DOHH2 (cell line): ENCODE data around the gene VSNL1.

Experiments
- H3F3A ChIP-seq: fragments of 200-600 bp; sonication (generic), shearing (Covaris generic); 2 replicates; pipeline ENCODE4 v1.6.0; 2016; ENCODE audit warnings: antibody characterized with exemption, mild to moderate bottlenecking; ENCODE audit not compliant: control insufficient read depth, insufficient read depth
- H3K27ac ChIP-seq: fragments of 200-600 bp; sonication (generic); 2 replicates; pipeline ENCODE4 v1.5.1; 2014; ENCODE audit warnings: low read depth, mild to moderate bottlenecking, low read length, moderate library complexity
- H3K27me3 ChIP-seq: fragments of 200-600 bp; sonication (generic); 2 replicates; pipeline ENCODE4 v1.6.1; 2014; ENCODE audit warnings: mild to moderate bottlenecking, low read length, mixed read lengths; ENCODE audit not compliant: control insufficient read depth
- H3K36me3 ChIP-seq: fragments of 200-600 bp; sonication (generic); 2 replicates; pipeline ENCODE4 v1.6.1; 2014; ENCODE audit warnings: mild to moderate bottlenecking, low read length, moderate library complexity, mixed read lengths; ENCODE audit not compliant: control insufficient read depth
- H3K4me1 ChIP-seq: fragments of 200-600 bp; sonication (generic); 2 replicates; pipeline ENCODE4 v1.6.1; 2014; ENCODE audit warnings: mild to moderate bottlenecking, low read length, mixed read lengths; ENCODE audit not compliant: control insufficient read depth
- H3K4me2 ChIP-seq: fragments of 200-600 bp; sonication (generic); 2 replicates; pipeline ENCODE4 v1.6.0; 2014; ENCODE audit warnings: mild to moderate bottlenecking, low read length, moderate library complexity
- H3K4me3 ChIP-seq: fragments of 200-600 bp; sonication (generic); 2 replicates; pipeline ENCODE4 v1.5.1; 2014; ENCODE audit warnings: mild to moderate bottlenecking, low read length, mixed read lengths
- H3K79me2 ChIP-seq: fragments of 200-600 bp; sonication (generic); 2 replicates; pipeline ENCODE4 v1.6.1; 2014; ENCODE audit warnings: mild to moderate bottlenecking, low read length, mixed read lengths; ENCODE audit not compliant: control insufficient read depth
- H3K9me2 ChIP-seq: fragments of 200-600 bp; sonication (generic); replicated peaks from 2 replicates; pipeline ENCODE4 v1.6.1; 2014; ENCODE audit warnings: mild to moderate bottlenecking, low read length, mixed read lengths; ENCODE audit not compliant: control insufficient read depth
- H3K9me3 ChIP-seq: fragments of 200-600 bp; sonication (generic); 2 replicates; pipeline ENCODE4 v1.6.1; 2014; ENCODE audit warnings: antibody characterized with exemption, low read length, mixed read lengths; ENCODE audit not compliant: control insufficient read depth, insufficient read depth
- H4K20me1 ChIP-seq: fragments of 200-600 bp; sonication (generic); 2 replicates; pipeline ENCODE4 v1.6.0; 2014; ENCODE audit warnings: low read depth, mild to moderate bottlenecking, antibody characterized with exemption, low read length, moderate library complexity; ENCODE audit not compliant: control insufficient read depth, insufficient read depth
- CTCF ChIP-seq: fragments of 200-600 bp; sonication (generic); IDR thresholded peaks from one replicate; pipeline ENCODE4 v1.5.1; 2014; ENCODE audit warnings: antibody characterized with exemption, mild to moderate bottlenecking, low read depth, low read length; ENCODE audit not compliant: poor library complexity, severe bottlenecking
- EZH2phosphoT487 ChIP-seq: fragments of 200-600 bp; sonication (generic); IDR thresholded peaks from 2 replicates; pipeline ENCODE4 v1.6.1; 2017; ENCODE audit warnings: borderline replicate concordance, mild to moderate bottlenecking, antibody characterized with exemption, low read length, moderate library complexity, mixed read lengths

VSNL1 gene

GRCh38 chr2:17682098-17682857, 141.8 kb downstream of the VSNL1 start:
- no peaks in the 10 kb centered on the region for H4K20me1 ChIP-seq
- no peaks in the 10 kb centered on the region for H3K9me3 ChIP-seq
- H3F3A ChIP-seq, result no peaks in the 10 kb centered on the region
- no peaks in the 10 kb centered on the region for H3K27me3 ChIP-seq
- H3K4me3 ChIP-seq, result no peak overlapping the region
- H3K9me2 ChIP-seq, result no peaks in the 10 kb centered on the region
- TF ChIP-seq CTCF (no peak), EZH2phosphoT487 (no peak)
- H3K79me2 ChIP-seq, result no peaks in the 10 kb centered on the region
- H3K4me2 ChIP-seq, result no peak overlapping the region
- H3K4me1 ChIP-seq, result no peaks in the 10 kb centered on the region
- H3K36me3 ChIP-seq, result peaks cover 88% of the 10 kb centered on the region
- H3K27ac ChIP-seq, result no peak overlapping the region

GRCh38 chr2:17683981-17684380, 143.5 kb downstream of the VSNL1 start:
- TF ChIP-seq EZH2phosphoT487, result no peak
- TF ChIP-seq CTCF, result no peak
- Histone ChIP-seq H3K4me1 (no peaks in the 10 kb centered on the region), H3K4me3 (no peak overlapping the region), H3K9me2 (no peaks in the 10 kb centered on the region), H4K20me1 (no peaks in the 10 kb centered on the region), H3K9me3 (no peaks in the 10 kb centered on the region), H3K79me2 (no peaks in the 10 kb centered on the region), H3K36me3 (peaks cover 92% of the 10 kb centered on the region), H3K27me3 (no peaks in the 10 kb centered on the region), H3K27ac (no peak overlapping the region), H3K4me2 (no peak overlapping the region), H3F3A (no peaks in the 10 kb centered on the region)

- Histone ChIP-seq H3F3A (no peaks in the 10 kb centered on the region), H3K79me2 (0 out of 2 replicates have a peak, but pooled peaks cover 3% of the 10 kb centered on the region), H3K4me2 (no peak overlapping the region), H3K27ac (no peak overlapping the region), H3K4me1 (no peaks in the 10 kb centered on the region), H3K27me3 (no peaks in the 10 kb centered on the region), H3K9me2 (no peaks in the 10 kb centered on the region), H3K4me3 (no peak overlapping the region), H3K9me3 (no peaks in the 10 kb centered on the region), H3K36me3 (peaks cover 75% of the 10 kb centered on the region), H4K20me1 (no peaks in the 10 kb centered on the region)
- TF ChIP-seq EZH2phosphoT487 (no peak), CTCF (no peak)
Measured at GRCh38 chr2:17688600-17688999, 148.1 kb downstream of the VSNL1 start.
